AG10803 (cell line): ENCODE data around the gene AIFM3.
"Not testable (repeated sequence)": the region's sequence is repeated elsewhere in the genome, so short reads cannot be mapped to it uniquely, and the experiment has no call there.

ENCODE experiments used
- DNase-seq: peaks from one replicate; pipeline ENCODE4 v3.0.0; 2010; ENCODE audit warnings: low read depth
- H3K4me3 ChIP-seq: 2 replicates; pipeline ENCODE4 v1.5.1; 2011; ENCODE audit warnings: mild to moderate bottlenecking, low read length, control low read depth
- TF ChIP-seq, protein P1 (sequence below): conservative IDR thresholded peaks from 2 replicates; pipeline ENCODE4 v1.5.1; 2011; ENCODE audit warnings: mild to moderate bottlenecking, low read length, control low read depth, inconsistent platforms

The AIFM3 gene

DNA sequence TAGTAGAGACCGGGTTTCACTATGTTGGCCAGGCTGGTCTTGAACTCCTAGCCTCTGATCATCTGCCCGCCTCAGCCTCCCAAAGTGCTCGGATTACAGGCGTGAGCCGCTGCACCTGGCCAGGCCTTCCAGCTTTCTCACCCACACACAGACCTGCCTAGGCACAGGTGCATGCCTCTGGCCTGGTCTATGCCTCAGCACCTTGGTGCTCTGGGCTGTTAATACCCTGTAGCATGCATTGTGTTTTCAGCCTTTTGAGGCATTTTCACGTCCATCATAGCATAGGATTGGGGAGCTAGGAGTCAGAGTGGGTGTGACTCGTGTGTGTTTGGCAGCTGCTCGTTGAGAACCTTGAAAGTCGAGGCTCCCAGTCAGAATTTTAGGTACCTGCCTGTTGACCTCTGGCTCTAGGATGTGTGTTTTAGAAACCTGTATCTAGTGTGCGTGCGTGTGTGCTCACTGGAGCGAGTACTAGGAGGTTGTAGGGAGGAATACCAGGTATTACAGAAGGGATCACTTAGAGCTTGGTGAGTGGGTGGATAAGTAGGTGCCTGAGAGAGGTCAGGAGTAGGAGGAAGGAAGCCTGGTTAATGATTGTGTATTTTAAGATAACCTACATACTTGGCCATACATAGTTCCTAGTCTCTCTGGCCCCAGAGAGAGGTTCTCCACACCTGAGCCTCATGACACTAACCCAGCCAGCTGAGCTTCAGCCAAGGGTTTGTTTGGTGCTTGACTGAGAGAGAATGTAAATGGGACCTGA is 29.8 kb upstream of the AIFM3 start:
- TF ChIP-seq, protein P1, sequence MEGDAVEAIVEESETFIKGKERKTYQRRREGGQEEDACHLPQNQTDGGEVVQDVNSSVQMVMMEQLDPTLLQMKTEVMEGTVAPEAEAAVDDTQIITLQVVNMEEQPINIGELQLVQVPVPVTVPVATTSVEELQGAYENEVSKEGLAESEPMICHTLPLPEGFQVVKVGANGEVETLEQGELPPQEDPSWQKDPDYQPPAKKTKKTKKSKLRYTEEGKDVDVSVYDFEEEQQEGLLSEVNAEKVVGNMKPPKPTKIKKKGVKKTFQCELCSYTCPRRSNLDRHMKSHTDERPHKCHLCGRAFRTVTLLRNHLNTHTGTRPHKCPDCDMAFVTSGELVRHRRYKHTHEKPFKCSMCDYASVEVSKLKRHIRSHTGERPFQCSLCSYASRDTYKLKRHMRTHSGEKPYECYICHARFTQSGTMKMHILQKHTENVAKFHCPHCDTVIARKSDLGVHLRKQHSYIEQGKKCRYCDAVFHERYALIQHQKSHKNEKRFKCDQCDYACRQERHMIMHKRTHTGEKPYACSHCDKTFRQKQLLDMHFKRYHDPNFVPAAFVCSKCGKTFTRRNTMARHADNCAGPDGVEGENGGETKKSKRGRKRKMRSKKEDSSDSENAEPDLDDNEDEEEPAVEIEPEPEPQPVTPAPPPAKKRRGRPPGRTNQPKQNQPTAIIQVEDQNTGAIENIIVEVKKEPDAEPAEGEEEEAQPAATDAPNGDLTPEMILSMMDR: no peak
- H3K4me3 ChIP-seq: no peak overlapping the region
- no peak for DNase-seq

GRCh38 chr22:20937794-20938671 is 29.0 kb upstream of the AIFM3 start:
- TF ChIP-seq, protein P1: no peak
- H3K4me3 ChIP-seq: no peak overlapping the region
- DNase-seq: no peak

DNA sequence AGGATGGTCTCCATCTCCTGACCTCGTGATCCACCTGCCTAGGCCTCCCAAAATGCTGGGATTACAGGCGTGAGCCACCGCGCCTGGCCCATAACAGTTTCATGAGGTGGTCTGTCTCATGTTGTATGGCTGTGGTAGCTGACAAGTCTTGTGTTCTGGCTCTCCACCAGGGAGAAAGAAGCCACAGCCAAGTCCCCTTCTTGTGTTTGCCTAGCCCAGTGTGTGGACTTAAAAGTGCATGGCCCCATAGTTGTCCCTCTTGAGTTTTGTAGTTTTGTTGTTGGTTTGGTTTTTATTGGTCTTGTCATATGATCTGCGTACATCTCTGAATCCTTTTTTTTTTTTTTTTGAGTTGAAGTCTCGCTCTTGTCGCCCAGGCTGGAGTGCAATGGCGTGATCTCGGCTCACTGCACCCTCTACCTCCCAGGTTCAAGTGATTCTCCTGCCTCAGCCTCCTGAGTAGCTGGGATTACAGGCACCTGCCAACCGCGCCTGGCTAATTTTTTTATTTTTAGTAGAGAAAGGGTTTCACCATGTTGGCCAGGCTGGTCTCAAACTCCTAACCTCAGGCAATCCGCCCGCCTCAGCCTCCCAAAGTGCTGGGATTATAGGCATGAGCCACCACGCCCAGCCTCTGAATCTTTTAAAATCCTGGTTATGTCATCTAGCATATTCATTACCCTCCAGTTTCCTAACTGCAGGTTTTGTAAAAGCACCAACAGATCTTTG is 27.4 kb upstream of the AIFM3 start:
- H3K4me3 ChIP-seq, DNase-seq: not testable (repeated sequence)

- H3K4me3 ChIP-seq: no peak overlapping the region
- TF ChIP-seq, protein P1: no peak
- peak; percentile 88 for DNase-seq
Measured at GRCh38 chr22:20940186-20940651, 26.8 kb upstream of the AIFM3 start.

- TF ChIP-seq, protein P1: no peak
- H3K4me3 ChIP-seq: no peak overlapping the region
- DNase-seq: no peak
Measured at GRCh38 chr22:20940904-20941385, 26.1 kb upstream of the AIFM3 start.

DNA sequence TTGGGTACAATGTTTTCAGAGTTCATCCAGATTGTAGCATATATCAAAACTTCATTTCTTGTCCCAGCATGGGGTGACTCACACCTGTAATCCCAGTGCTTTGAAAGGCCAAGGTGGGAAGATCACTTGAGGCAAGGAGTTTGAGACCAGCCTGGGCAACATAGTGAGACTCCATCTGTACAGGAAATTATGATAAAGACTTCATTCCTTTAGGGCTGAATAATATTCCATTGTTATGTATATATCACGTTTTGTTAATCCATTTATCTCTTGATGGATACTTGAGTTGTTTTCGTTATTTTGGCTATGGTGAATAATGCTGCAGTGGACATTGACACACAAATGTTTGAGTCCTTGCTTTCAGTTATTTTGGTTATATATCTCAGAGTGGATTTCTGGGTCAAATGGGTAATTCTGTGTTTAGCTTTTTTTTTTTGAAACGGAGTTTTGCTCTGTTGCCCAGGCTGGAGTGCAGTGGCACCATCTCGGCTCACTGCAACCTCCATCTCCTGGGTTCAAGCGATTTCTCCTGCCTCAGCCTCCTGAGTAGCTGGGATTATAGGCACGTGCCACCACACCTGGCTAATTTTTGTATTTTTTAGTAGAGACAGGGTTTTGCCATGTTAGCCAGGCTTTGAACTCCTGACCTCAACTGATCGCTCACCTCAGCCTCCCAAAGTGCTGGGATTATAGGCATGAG is 24.7 kb upstream of the AIFM3 start:
- not testable (repeated sequence) for H3K4me3 ChIP-seq, DNase-seq

DNA sequence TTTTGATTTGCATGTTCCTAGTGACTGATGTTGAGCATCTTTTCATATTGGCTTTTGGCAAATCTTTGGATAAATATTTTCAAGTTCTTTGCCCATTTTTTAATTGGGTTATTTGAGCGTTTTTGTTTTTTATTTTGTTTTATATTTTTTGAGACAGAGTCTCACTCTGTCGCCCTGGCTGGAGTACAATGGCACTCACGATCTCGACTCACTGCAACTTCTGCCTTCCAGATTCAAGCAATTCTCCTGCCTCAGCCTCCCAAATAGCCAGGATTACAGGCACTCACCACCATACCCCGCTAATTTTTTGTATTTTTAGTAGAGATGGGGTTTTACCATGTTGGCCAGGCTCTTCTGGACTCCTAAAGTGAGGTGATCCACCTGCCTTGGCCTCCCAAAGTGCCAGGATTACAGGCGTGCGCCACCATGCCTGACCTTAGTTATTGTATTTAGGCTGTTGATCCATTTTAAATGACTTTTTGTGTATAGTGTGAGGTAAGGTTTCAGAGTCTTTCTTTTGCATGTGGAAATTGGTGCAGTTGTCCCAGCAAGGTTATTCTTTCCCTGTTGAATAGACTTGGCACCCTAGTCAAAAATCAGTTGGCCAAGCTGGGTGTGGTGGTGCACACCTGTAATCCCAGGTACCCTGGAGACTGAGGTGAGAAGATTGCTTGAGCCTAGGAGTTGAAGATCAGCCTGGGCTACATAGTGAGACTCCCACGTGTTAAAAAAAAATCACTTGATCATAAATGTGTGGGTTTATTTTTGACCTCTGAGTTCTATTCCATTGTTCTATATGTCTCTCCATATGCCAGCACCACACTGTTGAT is 23.7 kb upstream of the AIFM3 start:
- no peak overlapping the region for H3K4me3 ChIP-seq
- no peak for DNase-seq
- TF ChIP-seq, protein P1: no peak
